D721Med (cell line): Measurements from ENCODE around the gene JCHAIN.
"Not testable (repeated sequence)": the region's sequence is repeated elsewhere in the genome, so short reads cannot be mapped to it uniquely, and the experiment has no call there.

Experiments used
- DNase-seq: peaks from one replicate; pipeline ENCODE4 v3.0.0; 2011; ENCODE audit warnings: low spot score; ENCODE audit not compliant: insufficient read length
- FAIRE-seq: peaks from 2 replicates; lab custom pipeline; 2011; peaks lifted over from hg19 to GRCh38; lab: Jason Lieb, UNC
- CTCF ChIP-seq: IDR thresholded peaks from 2 replicates; pipeline ENCODE4 v1.5.1; 2012; ENCODE audit warnings: mild to moderate bottlenecking, control low read depth; ENCODE audit not compliant: insufficient read depth; ENCODE audit errors: missing control alignments

The JCHAIN gene

GRCh38 chr4:70687821-70688794 lies 21.8 kb upstream of the JCHAIN start, which contains the start of gene UTP3:
Gene UTP3, plus strand, starts transcription at chr4:70688532. Its CDS starts 146 bp downstream, at chr4:70688678.
- peak; percentile 94 for TF ChIP-seq CTCF
- DNase-seq (peak; percentile 73), FAIRE-seq (peak; percentile 41)

- FAIRE-seq (no peak), DNase-seq (no peak)
- no peak for TF ChIP-seq CTCF
These were observed 21.1 kb upstream of the JCHAIN start for GRCh38 chr4:70687392-70687791.

- FAIRE-seq: not testable (repeated sequence)
These were observed 15.8 kb upstream of the JCHAIN start for GRCh38 chr4:70682142-70682541.

GRCh38 chr4:70681704-70682103 lies 15.4 kb upstream of the JCHAIN start:
- no peak for TF ChIP-seq CTCF
- FAIRE-seq: no peak
- no peak for DNase-seq

More at GRCh38 chr4:70682142-70682541, 15.8 kb upstream of the JCHAIN start:
- DNase-seq: not testable (repeated sequence)

- FAIRE-seq: no peak
These were observed 14.6 kb upstream of the JCHAIN start for GRCh38 chr4:70680934-70681333.

GRCh38 chr4:70678383-70678999 lies 12.2 kb upstream of the JCHAIN start:
- no peak for TF ChIP-seq CTCF
- FAIRE-seq (no peak), DNase-seq (no peak)

More at GRCh38 chr4:70680934-70681333, 14.6 kb upstream of the JCHAIN start:
- DNase-seq: no peak
- no peak for TF ChIP-seq CTCF

- DNase-seq (no peak), FAIRE-seq (no peak)
- no peak for TF ChIP-seq CTCF
These were observed 10.3 kb upstream of the JCHAIN start for GRCh38 chr4:70676554-70677090.
